ENCODE data around the gene ASCL5.
A peak's percentile ranks its signal among the peaks of the same experiment; 100 is the strongest.
"Not testable (repeated sequence)": the region's sequence is repeated elsewhere in the genome, so short reads cannot be mapped to it uniquely, and the experiment has no call there.

Gene ASCL5

GRCh38 chr1:201167041-201167991 is 40.3 kb upstream of the ASCL5 start:
- no peak for DNase-seq (ENCODE audit: low read depth)
- Histone ChIP-seq H3K4me3 (ENCODE audit: low read length) (no peak overlapping the region), H3K27me3 (replicated peaks; ENCODE audit: control insufficient read depth, insufficient read depth, low read length) (peaks cover 5% of the 10 kb centered on the region), H3K9ac (ENCODE audit: low read length) (no peak overlapping the region), H3K9me3 (ENCODE audit: control insufficient read depth, low read length) (no peaks in the 10 kb centered on the region), H3K36me3 (ENCODE audit: control insufficient read depth, insufficient read depth, low read length, severe bottlenecking) (no peaks in the 10 kb centered on the region), H3K4me1 (ENCODE audit: control insufficient read depth, insufficient read depth, low read length) (peaks cover 9% of the 10 kb centered on the region)

- peaks cover under 1% of the 10 kb centered on the region for H3K4me1 ChIP-seq (ENCODE audit: control insufficient read depth, insufficient read depth, low read length)
- H3K36me3 ChIP-seq (ENCODE audit: control insufficient read depth, insufficient read depth, low read length, severe bottlenecking), result no peaks in the 10 kb centered on the region
- H3K9ac ChIP-seq (ENCODE audit: low read length), result no peak overlapping the region
- peaks cover 9% of the 10 kb centered on the region for H3K27me3 ChIP-seq (replicated peaks; ENCODE audit: control insufficient read depth, insufficient read depth, low read length)
- H3K9me3 ChIP-seq (ENCODE audit: control insufficient read depth, low read length), result no peaks in the 10 kb centered on the region
- H3K4me3 ChIP-seq (ENCODE audit: low read length), result no peak overlapping the region
- no peak for DNase-seq (ENCODE audit: low read depth)
Observed at GRCh38 chr1:201164645-201165044, 37.7 kb upstream of the ASCL5 start.

GRCh38 chr1:201163707-201164106 is 36.7 kb upstream of the ASCL5 start:
- Histone ChIP-seq H3K9me3 (ENCODE audit: control insufficient read depth, low read length) (no peaks in the 10 kb centered on the region), H3K4me3 (ENCODE audit: low read length) (no peak overlapping the region), H3K9ac (ENCODE audit: low read length) (no peak overlapping the region), H3K4me1 (ENCODE audit: control insufficient read depth, insufficient read depth, low read length) (no peaks in the 10 kb centered on the region), H3K36me3 (ENCODE audit: control insufficient read depth, insufficient read depth, low read length, severe bottlenecking) (no peaks in the 10 kb centered on the region), H3K27me3 (replicated peaks; ENCODE audit: control insufficient read depth, insufficient read depth, low read length) (peaks cover 14% of the 10 kb centered on the region)
- no peak for DNase-seq (ENCODE audit: low read depth)

GRCh38 chr1:201163036-201163435 is 36.1 kb upstream of the ASCL5 start:
- H3K4me3 ChIP-seq (ENCODE audit: low read length); H3K9me3 ChIP-seq (ENCODE audit: control insufficient read depth, low read length); H3K9ac ChIP-seq (ENCODE audit: low read length); H3K36me3 ChIP-seq (ENCODE audit: control insufficient read depth, insufficient read depth, low read length, severe bottlenecking); DNase-seq (ENCODE audit: low read depth); H3K4me1 ChIP-seq (ENCODE audit: control insufficient read depth, insufficient read depth, low read length): not testable (repeated sequence)
- H3K27me3 ChIP-seq (replicated peaks; ENCODE audit: control insufficient read depth, insufficient read depth, low read length), result peaks cover 15% of the 10 kb centered on the region

GRCh38 chr1:201157949-201158348 is 31.0 kb upstream of the ASCL5 start:
- Histone ChIP-seq H3K9me3 (ENCODE audit: control insufficient read depth, low read length) (no peaks in the 10 kb centered on the region), H3K9ac (ENCODE audit: low read length) (no peak overlapping the region), H3K4me3 (ENCODE audit: low read length) (no peak overlapping the region), H3K27me3 (replicated peaks; ENCODE audit: control insufficient read depth, insufficient read depth, low read length) (peaks cover 17% of the 10 kb centered on the region), H3K36me3 (ENCODE audit: control insufficient read depth, insufficient read depth, low read length, severe bottlenecking) (no peaks in the 10 kb centered on the region), H3K4me1 (ENCODE audit: control insufficient read depth, insufficient read depth, low read length) (peaks cover 7% of the 10 kb centered on the region)
- DNase-seq (ENCODE audit: low read depth), result no peak

GRCh38 chr1:201156819-201157218 is 29.8 kb upstream of the ASCL5 start:
- DNase-seq (ENCODE audit: low read depth), result no peak
- H3K9ac ChIP-seq (ENCODE audit: low read length), result no peak overlapping the region
- H3K4me1 ChIP-seq (ENCODE audit: control insufficient read depth, insufficient read depth, low read length), result peaks cover 7% of the 10 kb centered on the region
- H3K27me3 ChIP-seq (replicated peaks; ENCODE audit: control insufficient read depth, insufficient read depth, low read length), result peaks cover 17% of the 10 kb centered on the region
- no peak overlapping the region for H3K4me3 ChIP-seq (ENCODE audit: low read length)
- no peaks in the 10 kb centered on the region for H3K9me3 ChIP-seq (ENCODE audit: control insufficient read depth, low read length)
- H3K36me3 ChIP-seq (ENCODE audit: control insufficient read depth, insufficient read depth, low read length, severe bottlenecking), result no peaks in the 10 kb centered on the region

GRCh38 chr1:201156346-201156745 is 29.4 kb upstream of the ASCL5 start:
- DNase-seq (ENCODE audit: low read depth), result no peak
- H3K4me1 ChIP-seq (ENCODE audit: control insufficient read depth, insufficient read depth, low read length), result peaks cover 7% of the 10 kb centered on the region
- H3K9ac ChIP-seq (ENCODE audit: low read length), result no peak overlapping the region
- no peaks in the 10 kb centered on the region for H3K9me3 ChIP-seq (ENCODE audit: control insufficient read depth, low read length)
- H3K27me3 ChIP-seq (replicated peaks; ENCODE audit: control insufficient read depth, insufficient read depth, low read length), result peaks cover 17% of the 10 kb centered on the region
- H3K36me3 ChIP-seq (ENCODE audit: control insufficient read depth, insufficient read depth, low read length, severe bottlenecking), result no peaks in the 10 kb centered on the region
- no peak overlapping the region for H3K4me3 ChIP-seq (ENCODE audit: low read length)

GRCh38 chr1:201155354-201155753 is 28.4 kb upstream of the ASCL5 start:
- H3K36me3 ChIP-seq (ENCODE audit: control insufficient read depth, insufficient read depth, low read length, severe bottlenecking), result peaks cover 8% of the 10 kb centered on the region
- H3K4me1 ChIP-seq (ENCODE audit: control insufficient read depth, insufficient read depth, low read length), result peaks cover 7% of the 10 kb centered on the region
- peaks cover 13% of the 10 kb centered on the region for H3K27me3 ChIP-seq (replicated peaks; ENCODE audit: control insufficient read depth, insufficient read depth, low read length)
- no peaks in the 10 kb centered on the region for H3K9me3 ChIP-seq (ENCODE audit: control insufficient read depth, low read length)
- no peak overlapping the region for H3K4me3 ChIP-seq (ENCODE audit: low read length)
- DNase-seq (ENCODE audit: low read depth), result no peak
- H3K9ac ChIP-seq (ENCODE audit: low read length), result no peak overlapping the region

- peak within 1 kb of the TSS; percentile 76 for H3K9ac ChIP-seq (ENCODE audit: low read length)
- H3K27me3 ChIP-seq (replicated peaks; ENCODE audit: control insufficient read depth, insufficient read depth, low read length), result peaks cover 13% of the 10 kb centered on the region
- peaks cover 14% of the 10 kb centered on the region for H3K36me3 ChIP-seq (ENCODE audit: control insufficient read depth, insufficient read depth, low read length, severe bottlenecking)
- peaks cover 7% of the 10 kb centered on the region for H3K4me1 ChIP-seq (ENCODE audit: control insufficient read depth, insufficient read depth, low read length)
- DNase-seq (ENCODE audit: low read depth), result peak; percentile 98
- peak within 1 kb of the TSS; percentile 85 for H3K4me3 ChIP-seq (ENCODE audit: low read length)
- H3K9me3 ChIP-seq (ENCODE audit: control insufficient read depth, low read length), result no peaks in the 10 kb centered on the region
Observed at GRCh38 chr1:201154389-201155165, 27.6 kb upstream of the ASCL5 start, which contains the start of gene TMEM9. Gene TMEM9 (minus strand): TSS chr1:201154474. CDS start chr1:201153923, 551 bp downstream.

GRCh38 chr1:201153474-201154388 is 26.7 kb upstream of the ASCL5 start:
- H3K9ac ChIP-seq (ENCODE audit: low read length), result peak overlapping the region; percentile 76
- H3K4me1 ChIP-seq (ENCODE audit: control insufficient read depth, insufficient read depth, low read length), result peaks cover 7% of the 10 kb centered on the region
- no peaks in the 10 kb centered on the region for H3K9me3 ChIP-seq (ENCODE audit: control insufficient read depth, low read length)
- peak overlapping the region; percentile 85 for H3K4me3 ChIP-seq (ENCODE audit: low read length)
- H3K27me3 ChIP-seq (replicated peaks; ENCODE audit: control insufficient read depth, insufficient read depth, low read length), result peaks cover 8% of the 10 kb centered on the region
- H3K36me3 ChIP-seq (ENCODE audit: control insufficient read depth, insufficient read depth, low read length, severe bottlenecking), result peaks cover 17% of the 10 kb centered on the region
- no peak for DNase-seq (ENCODE audit: low read depth)
